ENCODE measurements around the gene KLK3.

The KLK3 gene

GRCh38 chr19:50870417-50871089 is 15.8 kb downstream of the KLK3 start:
- Histone ChIP-seq H3K79me2 (ENCODE audit: control insufficient read depth, insufficient read depth, low read length) (no peaks in the 10 kb centered on the region), H3K9ac (ENCODE audit: low read length) (no peak overlapping the region), H3K4ac (ENCODE audit: low read depth, low read length) (no peak overlapping the region), H3K4me1 (ENCODE audit: control insufficient read depth, low read depth, low read length) (no peaks in the 10 kb centered on the region), H3K79me1 (ENCODE audit: low read length) (no peaks in the 10 kb centered on the region), H2AK5ac (ENCODE audit: low read length) (no peak overlapping the region), H3K4me3 (ENCODE audit: low read length) (no peak overlapping the region), H3K27ac (ENCODE audit: low read depth, low read length) (no peak overlapping the region), H4K8ac (ENCODE audit: low read depth, low read length) (no peak overlapping the region), H3K27me3 (ENCODE audit: insufficient read depth, low read length, poor library complexity) (no peaks in the 10 kb centered on the region), H3K56ac (ENCODE audit: low read length) (no peak overlapping the region), H3K18ac (ENCODE audit: low read length) (no peak overlapping the region), H2BK15ac (replicated peaks; ENCODE audit: low read depth) (no peak overlapping the region), H2BK5ac (ENCODE audit: low read length) (no peak overlapping the region), H3K36me3 (ENCODE audit: control insufficient read depth, insufficient read depth, low read length) (no peaks in the 10 kb centered on the region), H3K23ac (ENCODE audit: low read length) (no peak overlapping the region), H2BK120ac (ENCODE audit: low read depth, low read length) (no peak overlapping the region), H4K5ac (ENCODE audit: low read length) (no peak overlapping the region), H3K4me2 (ENCODE audit: low read length) (no peak overlapping the region)
- DNase-seq = no peak
- WGBS (ENCODE audit: extremely low coverage, insufficient coverage, low lambda C conversion rate) = no CpG with 5 or more reads among the region's 26 CpGs

- no peaks in the 10 kb centered on the region for H3K4me1 ChIP-seq (ENCODE audit: control insufficient read depth, low read depth, low read length)
- H3K27ac ChIP-seq (ENCODE audit: low read depth, low read length) = no peak within 1 kb of the TSS
- no peak for DNase-seq
- H3K4ac ChIP-seq (ENCODE audit: low read depth, low read length) = no peak within 1 kb of the TSS
- no CpG with 5 or more reads among the region's 3 CpGs for WGBS (ENCODE audit: extremely low coverage, insufficient coverage, low lambda C conversion rate)
- no peaks in the 10 kb centered on the region for H3K79me1 ChIP-seq (ENCODE audit: low read length)
- H3K9ac ChIP-seq (ENCODE audit: low read length) = no peak within 1 kb of the TSS
- no peak within 1 kb of the TSS for H3K23ac ChIP-seq (ENCODE audit: low read length)
- H3K56ac ChIP-seq (ENCODE audit: low read length) = no peak within 1 kb of the TSS
- H2AK5ac ChIP-seq (ENCODE audit: low read length) = no peak within 1 kb of the TSS
- no peaks in the 10 kb centered on the region for H3K36me3 ChIP-seq (ENCODE audit: control insufficient read depth, insufficient read depth, low read length)
- no peak within 1 kb of the TSS for H2BK15ac ChIP-seq (replicated peaks; ENCODE audit: low read depth)
- H4K8ac ChIP-seq (ENCODE audit: low read depth, low read length) = no peak within 1 kb of the TSS
- H3K79me2 ChIP-seq (ENCODE audit: control insufficient read depth, insufficient read depth, low read length) = no peaks in the 10 kb centered on the region
- no peak within 1 kb of the TSS for H3K4me3 ChIP-seq (ENCODE audit: low read length)
- no peak within 1 kb of the TSS for H3K4me2 ChIP-seq (ENCODE audit: low read length)
- no peak within 1 kb of the TSS for H2BK5ac ChIP-seq (ENCODE audit: low read length)
- no peaks in the 10 kb centered on the region for H3K27me3 ChIP-seq (ENCODE audit: insufficient read depth, low read length, poor library complexity)
- no peak within 1 kb of the TSS for H3K18ac ChIP-seq (ENCODE audit: low read length)
- no peak within 1 kb of the TSS for H4K5ac ChIP-seq (ENCODE audit: low read length)
- no peak within 1 kb of the TSS for H2BK120ac ChIP-seq (ENCODE audit: low read depth, low read length)
Measured at GRCh38 chr19:50873056-50873455, 18.3 kb downstream of the KLK3 start, which contains the start of gene KLK2. KLK2 (plus strand) TSS chr19:50873439; CDS start chr19:50873474, 35 bp downstream.

- no peak overlapping the region for H2BK120ac ChIP-seq (ENCODE audit: low read depth, low read length)
- no peak for DNase-seq
- H2BK5ac ChIP-seq (ENCODE audit: low read length) = no peak overlapping the region
- H3K79me2 ChIP-seq (ENCODE audit: control insufficient read depth, insufficient read depth, low read length) = no peaks in the 10 kb centered on the region
- no peak overlapping the region for H4K5ac ChIP-seq (ENCODE audit: low read length)
- no peak overlapping the region for H3K56ac ChIP-seq (ENCODE audit: low read length)
- no peaks in the 10 kb centered on the region for H3K36me3 ChIP-seq (ENCODE audit: control insufficient read depth, insufficient read depth, low read length)
- no peak overlapping the region for H3K4me2 ChIP-seq (ENCODE audit: low read length)
- no peak overlapping the region for H3K27ac ChIP-seq (ENCODE audit: low read depth, low read length)
- H4K8ac ChIP-seq (ENCODE audit: low read depth, low read length) = no peak overlapping the region
- H3K23ac ChIP-seq (ENCODE audit: low read length) = no peak overlapping the region
- H3K4me1 ChIP-seq (ENCODE audit: control insufficient read depth, low read depth, low read length) = no peaks in the 10 kb centered on the region
- H2BK15ac ChIP-seq (replicated peaks; ENCODE audit: low read depth) = no peak overlapping the region
- H3K79me1 ChIP-seq (ENCODE audit: low read length) = no peaks in the 10 kb centered on the region
- no peak overlapping the region for H2AK5ac ChIP-seq (ENCODE audit: low read length)
- no peak overlapping the region for H3K4ac ChIP-seq (ENCODE audit: low read depth, low read length)
- no peak overlapping the region for H3K4me3 ChIP-seq (ENCODE audit: low read length)
- no peaks in the 10 kb centered on the region for H3K27me3 ChIP-seq (ENCODE audit: insufficient read depth, low read length, poor library complexity)
- no peak overlapping the region for H3K9ac ChIP-seq (ENCODE audit: low read length)
- WGBS (ENCODE audit: extremely low coverage, insufficient coverage, low lambda C conversion rate) = no CpG with 5 or more reads among the region's 5 CpGs
- no peak overlapping the region for H3K18ac ChIP-seq (ENCODE audit: low read length)
Measured at GRCh38 chr19:50874211-50874610, 19.5 kb downstream of the KLK3 start.

DNA sequence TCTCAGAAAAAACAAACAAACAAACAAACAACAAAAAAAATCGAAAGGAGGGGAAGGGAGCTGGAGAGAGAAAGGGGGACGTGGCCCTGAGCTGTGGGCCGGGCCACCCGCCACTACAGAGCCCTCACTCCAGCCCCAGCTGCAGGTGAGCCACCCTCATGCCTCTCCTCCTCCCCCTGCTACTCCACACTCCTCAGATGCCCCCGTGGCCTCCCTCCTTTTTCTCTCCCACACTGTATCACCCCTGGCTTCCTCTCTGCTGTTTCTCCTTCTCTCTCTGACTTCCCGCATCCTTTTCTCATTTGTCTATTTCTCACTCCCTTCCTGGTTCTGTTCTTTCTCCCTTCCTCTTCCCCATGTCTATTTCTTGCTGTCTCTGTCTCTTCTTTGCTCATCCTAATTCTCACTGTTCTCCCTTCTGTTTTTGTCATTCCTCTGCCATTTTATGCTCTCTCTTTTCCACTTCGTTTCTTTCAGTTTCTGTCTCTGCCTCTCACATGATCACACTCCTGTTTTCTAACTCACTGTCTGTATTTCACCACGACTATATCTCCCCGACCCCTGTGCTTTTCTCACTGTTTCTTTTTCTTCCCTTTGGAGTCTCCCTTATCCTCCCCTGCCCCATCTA is 21.2 kb downstream of the KLK3 start:
- no peak overlapping the region for H4K5ac ChIP-seq (ENCODE audit: low read length)
- no peak overlapping the region for H3K4me2 ChIP-seq (ENCODE audit: low read length)
- no peak overlapping the region for H3K9ac ChIP-seq (ENCODE audit: low read length)
- no peaks in the 10 kb centered on the region for H3K36me3 ChIP-seq (ENCODE audit: control insufficient read depth, insufficient read depth, low read length)
- H3K23ac ChIP-seq (ENCODE audit: low read length) = no peak overlapping the region
- H3K4me3 ChIP-seq (ENCODE audit: low read length) = no peak overlapping the region
- H2BK120ac ChIP-seq (ENCODE audit: low read depth, low read length) = no peak overlapping the region
- H2AK5ac ChIP-seq (ENCODE audit: low read length) = no peak overlapping the region
- H2BK5ac ChIP-seq (ENCODE audit: low read length) = no peak overlapping the region
- H3K4ac ChIP-seq (ENCODE audit: low read depth, low read length) = no peak overlapping the region
- no peaks in the 10 kb centered on the region for H3K79me2 ChIP-seq (ENCODE audit: control insufficient read depth, insufficient read depth, low read length)
- H3K27ac ChIP-seq (ENCODE audit: low read depth, low read length) = no peak overlapping the region
- no peak overlapping the region for H3K56ac ChIP-seq (ENCODE audit: low read length)
- no CpG with 5 or more reads among the region's 9 CpGs for WGBS (ENCODE audit: extremely low coverage, insufficient coverage, low lambda C conversion rate)
- DNase-seq = no peak
- no peaks in the 10 kb centered on the region for H3K27me3 ChIP-seq (ENCODE audit: insufficient read depth, low read length, poor library complexity)
- H3K18ac ChIP-seq (ENCODE audit: low read length) = no peak overlapping the region
- H3K4me1 ChIP-seq (ENCODE audit: control insufficient read depth, low read depth, low read length) = no peaks in the 10 kb centered on the region
- no peak overlapping the region for H2BK15ac ChIP-seq (replicated peaks; ENCODE audit: low read depth)
- no peaks in the 10 kb centered on the region for H3K79me1 ChIP-seq (ENCODE audit: low read length)
- H4K8ac ChIP-seq (ENCODE audit: low read depth, low read length) = no peak overlapping the region

- no CpG with 5 or more reads among the region's 7 CpGs for WGBS (ENCODE audit: extremely low coverage, insufficient coverage, low lambda C conversion rate)
- H3K27ac ChIP-seq (ENCODE audit: low read depth, low read length) = no peak overlapping the region
- H2BK120ac ChIP-seq (ENCODE audit: low read depth, low read length) = no peak overlapping the region
- H3K79me1 ChIP-seq (ENCODE audit: low read length) = no peaks in the 10 kb centered on the region
- no peak overlapping the region for H3K4ac ChIP-seq (ENCODE audit: low read depth, low read length)
- H2BK5ac ChIP-seq (ENCODE audit: low read length) = no peak overlapping the region
- H3K56ac ChIP-seq (ENCODE audit: low read length) = no peak overlapping the region
- no peaks in the 10 kb centered on the region for H3K79me2 ChIP-seq (ENCODE audit: control insufficient read depth, insufficient read depth, low read length)
- no peaks in the 10 kb centered on the region for H3K27me3 ChIP-seq (ENCODE audit: insufficient read depth, low read length, poor library complexity)
- no peak overlapping the region for H4K5ac ChIP-seq (ENCODE audit: low read length)
- DNase-seq = no peak
- no peaks in the 10 kb centered on the region for H3K36me3 ChIP-seq (ENCODE audit: control insufficient read depth, insufficient read depth, low read length)
- no peak overlapping the region for H2BK15ac ChIP-seq (replicated peaks; ENCODE audit: low read depth)
- H3K9ac ChIP-seq (ENCODE audit: low read length) = no peak overlapping the region
- H3K4me3 ChIP-seq (ENCODE audit: low read length) = no peak overlapping the region
- no peak overlapping the region for H3K23ac ChIP-seq (ENCODE audit: low read length)
- no peak overlapping the region for H2AK5ac ChIP-seq (ENCODE audit: low read length)
- no peak overlapping the region for H3K18ac ChIP-seq (ENCODE audit: low read length)
- no peak overlapping the region for H3K4me2 ChIP-seq (ENCODE audit: low read length)
- H4K8ac ChIP-seq (ENCODE audit: low read depth, low read length) = no peak overlapping the region
- no peaks in the 10 kb centered on the region for H3K4me1 ChIP-seq (ENCODE audit: control insufficient read depth, low read depth, low read length)
Measured at GRCh38 chr19:50876456-50876855, 21.7 kb downstream of the KLK3 start.

Measured in mesendoderm (in vitro differentiated cells).